Right hindlimb (tissue), 1 donor: ENCODE data around the gene MAP4K4.
A peak's percentile ranks its signal among the peaks of the same experiment; 100 is the strongest.
"Not testable (repeated sequence)": the region's sequence is repeated elsewhere in the genome, so short reads cannot be mapped to it uniquely, and the experiment has no call there.

ENCODE experiments used
- DNase-seq: peaks from one replicate; pipeline ENCODE4 v3.0.0-alpha.2; 2018

MAP4K4 gene

DNA sequence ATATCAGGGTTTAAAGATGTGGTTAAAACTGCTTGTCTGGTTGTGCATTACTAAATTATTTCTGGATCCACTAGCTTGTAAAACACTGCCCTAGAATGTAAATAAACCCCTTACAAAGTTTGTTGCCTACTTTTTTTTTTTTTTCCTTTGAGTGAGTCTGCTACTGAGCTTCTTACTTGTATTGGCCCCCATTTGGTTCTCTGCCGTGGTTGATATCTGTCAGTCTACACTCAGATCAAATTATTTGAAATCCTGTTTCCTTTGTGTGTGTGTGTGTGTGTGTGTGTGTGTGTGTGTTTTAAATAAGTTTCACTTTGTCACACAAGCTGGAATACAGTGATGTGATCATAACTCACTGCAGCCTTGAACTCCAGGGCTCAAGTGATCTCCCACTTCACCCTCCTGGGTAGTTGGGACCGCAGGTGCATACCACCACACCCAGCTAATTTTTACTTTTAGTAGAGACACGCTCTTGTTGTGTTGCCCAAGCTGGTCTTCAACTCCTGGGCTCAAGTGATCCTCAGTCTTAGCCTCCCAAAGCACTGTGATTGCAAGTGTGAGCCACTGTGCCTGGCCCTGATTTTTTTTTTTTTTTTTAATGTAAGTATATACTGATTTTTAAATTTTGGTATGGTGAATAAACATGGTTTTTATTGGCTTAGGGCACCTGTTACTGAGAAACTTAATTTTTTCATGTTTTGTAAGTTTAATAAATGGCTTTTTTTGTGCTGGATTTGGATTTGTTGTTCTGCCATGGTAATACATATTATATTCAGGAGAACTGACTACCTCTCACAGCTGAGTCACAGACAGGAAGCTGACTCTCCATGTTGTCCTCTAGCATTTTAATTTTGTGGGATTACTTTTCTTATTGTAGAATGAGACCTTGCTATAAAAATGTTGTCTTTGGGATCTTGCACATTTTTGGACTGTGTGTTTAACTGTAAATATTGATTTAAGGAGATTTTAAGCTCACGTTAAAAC lies 48.5 kb downstream of the MAP4K4 start:
- no peak for DNase-seq

- no peak for DNase-seq
Observed at GRCh38 chr2:101748000-101748399, 50.5 kb downstream of the MAP4K4 start.

DNA sequence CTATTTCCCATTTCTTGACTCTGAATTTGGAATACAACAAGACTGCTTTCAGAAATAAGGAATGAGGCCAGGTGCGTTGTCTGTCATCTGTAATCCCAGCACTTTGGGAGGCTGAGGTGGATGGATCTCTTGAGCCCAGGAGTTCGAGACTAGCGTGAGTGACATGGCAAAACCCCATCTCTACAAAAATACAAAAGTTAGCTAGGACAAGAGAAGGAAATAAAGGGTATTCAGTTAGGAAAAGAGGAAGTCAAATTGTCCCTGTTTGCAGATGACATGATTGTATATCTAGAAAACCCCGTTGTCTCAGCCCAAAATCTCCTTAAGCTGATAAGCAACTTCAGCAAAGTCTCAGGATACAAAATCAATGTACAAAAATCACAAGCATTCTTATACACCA lies 51.0 kb downstream of the MAP4K4 start:
- not testable (repeated sequence) for DNase-seq

GRCh38 chr2:101750688-101751087 lies 53.2 kb downstream of the MAP4K4 start:
- DNase-seq = no peak

- no peak for DNase-seq
Observed at GRCh38 chr2:101751276-101751815, 53.8 kb downstream of the MAP4K4 start.

- no peak for DNase-seq
Observed at GRCh38 chr2:101751875-101752619, 54.5 kb downstream of the MAP4K4 start.

- DNase-seq = no peak
Observed at GRCh38 chr2:101752716-101753616, 55.5 kb downstream of the MAP4K4 start.

DNA sequence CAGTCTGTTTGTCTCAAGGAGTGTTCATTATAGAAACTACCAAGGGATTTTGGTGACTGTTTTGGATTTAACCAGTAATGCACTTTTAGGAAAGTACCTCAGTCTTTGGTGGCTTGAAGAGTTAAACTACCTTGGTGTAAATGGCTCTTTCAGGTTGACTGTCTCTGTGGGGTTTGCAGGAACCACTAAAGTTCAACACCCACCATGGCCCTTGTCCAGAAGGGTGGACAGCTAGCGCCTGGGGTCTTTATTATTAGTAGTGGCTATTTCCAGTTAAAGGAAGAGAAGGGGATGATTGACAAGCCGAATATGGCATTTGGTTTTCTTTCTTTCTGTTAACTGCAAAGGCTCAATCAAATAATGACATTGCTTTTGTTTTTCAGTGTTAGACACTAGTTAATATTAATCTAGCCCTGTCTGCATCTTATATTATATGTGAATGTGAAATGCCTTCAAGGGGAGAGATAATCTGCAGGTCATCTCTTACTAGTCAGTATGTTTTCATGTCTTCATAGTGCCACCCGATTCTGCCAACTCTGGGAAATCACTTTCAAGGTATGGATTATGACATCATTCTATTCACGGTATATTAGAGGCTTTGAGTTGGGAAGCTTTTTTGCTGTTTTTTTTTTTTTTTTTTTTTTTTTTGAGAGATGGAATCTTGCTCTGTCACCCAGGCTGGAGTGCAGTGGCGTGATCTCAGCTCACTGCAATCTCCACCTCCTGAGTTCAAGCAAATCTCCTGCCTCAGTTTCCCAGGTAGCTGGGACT lies 56.4 kb downstream of the MAP4K4 start:
- DNase-seq = no peak

DNA sequence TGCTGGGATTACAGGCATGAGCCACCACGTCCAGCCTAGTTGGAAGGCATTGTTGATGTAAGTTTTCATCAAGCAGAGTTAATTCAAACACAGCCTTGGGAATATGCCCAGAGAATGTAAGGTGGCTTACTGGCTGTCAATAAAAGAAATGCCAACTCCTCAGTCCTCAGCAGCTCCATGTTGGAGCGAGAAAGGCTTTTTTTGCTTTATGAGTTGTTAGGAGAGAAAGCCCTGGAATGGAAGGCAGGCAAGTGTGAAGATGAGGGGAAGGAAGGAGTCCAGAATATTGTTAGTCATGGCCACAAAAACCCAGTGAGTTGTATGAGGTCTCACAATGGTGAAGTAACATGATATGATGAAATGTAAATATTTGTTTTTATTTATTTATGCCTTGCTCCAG lies 57.1 kb downstream of the MAP4K4 start:
- DNase-seq = no peak

DNA sequence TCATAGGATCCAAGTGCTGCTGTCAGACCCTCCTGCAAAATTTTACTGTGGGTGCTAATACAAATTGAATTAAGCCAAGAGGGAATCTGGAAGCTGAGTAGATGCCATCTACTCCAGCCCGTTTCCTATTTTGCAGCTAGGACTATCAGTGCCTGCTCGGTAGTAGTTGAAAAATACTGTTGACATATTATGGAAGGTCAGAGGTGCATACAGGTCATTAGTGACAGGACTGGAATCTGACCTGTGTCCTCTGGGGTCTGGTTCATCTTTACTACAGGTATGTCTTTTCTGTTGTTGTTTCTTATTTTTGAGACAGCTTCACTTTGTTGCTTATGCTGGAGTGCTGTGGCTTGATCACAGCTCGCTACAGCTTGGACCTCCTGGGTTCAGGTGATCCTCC lies 58.8 kb downstream of the MAP4K4 start:
- DNase-seq = no peak

DNA sequence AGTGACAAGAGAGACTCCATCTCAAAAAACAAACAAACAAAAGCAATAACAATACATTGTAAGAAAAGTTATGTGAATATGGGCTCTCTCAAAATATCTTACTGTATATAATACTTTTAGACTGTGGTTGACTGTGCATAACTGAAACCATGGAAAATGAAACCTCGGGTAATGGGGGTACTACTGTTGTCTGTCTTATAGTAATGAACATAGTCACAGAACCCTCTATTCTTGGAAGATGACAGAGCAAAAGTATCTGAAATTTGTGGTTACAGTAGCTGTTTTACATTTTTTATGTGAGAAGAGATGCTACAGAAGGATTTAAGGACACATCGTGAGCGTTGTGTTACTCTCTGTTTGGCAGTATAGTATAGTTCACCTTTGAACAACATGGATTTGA lies 60.5 kb downstream of the MAP4K4 start:
- no peak for DNase-seq

- no peak for DNase-seq
Observed at GRCh38 chr2:101759162-101759561, 61.7 kb downstream of the MAP4K4 start.

- DNase-seq = peak; percentile 51
Observed at GRCh38 chr2:101762451-101763171, 65.1 kb downstream of the MAP4K4 start.

GRCh38 chr2:101763496-101764333 lies 66.2 kb downstream of the MAP4K4 start:
- no peak for DNase-seq

GRCh38 chr2:101766337-101766736 lies 68.8 kb downstream of the MAP4K4 start:
- DNase-seq = no peak

- DNase-seq = no peak
Observed at GRCh38 chr2:101766871-101767739, 69.6 kb downstream of the MAP4K4 start.

DNA sequence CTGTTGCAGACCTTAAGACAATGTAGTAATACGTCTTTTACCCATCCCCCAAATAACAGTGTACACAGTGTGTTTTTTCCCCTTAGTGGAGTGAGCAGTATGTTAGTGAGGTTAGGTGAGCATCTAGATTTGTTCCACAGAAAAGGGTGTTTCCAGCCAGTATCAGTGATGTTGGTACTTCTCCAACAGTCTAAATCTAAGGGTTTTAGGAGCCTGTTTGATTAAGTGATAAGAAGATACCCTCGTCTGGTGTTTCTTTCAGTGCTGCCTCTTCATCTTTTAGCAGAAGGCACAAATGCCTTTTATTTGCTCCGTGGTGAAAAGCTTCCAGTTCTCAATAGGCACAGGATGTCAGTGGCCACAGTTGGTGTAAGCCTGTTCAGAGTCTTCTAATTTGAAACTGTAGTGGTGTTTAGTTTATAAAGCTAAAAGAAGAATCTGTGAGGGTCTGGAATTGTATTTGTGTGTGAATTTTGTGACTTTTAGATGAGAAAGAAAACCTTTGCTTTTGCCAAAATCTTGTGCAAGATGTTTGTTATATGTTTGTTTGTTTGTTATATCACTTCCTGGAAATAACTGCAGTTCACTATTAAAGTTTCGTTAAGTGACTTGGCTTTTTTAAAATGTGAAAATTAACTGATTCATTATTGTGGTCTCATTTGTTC lies 71.2 kb downstream of the MAP4K4 start:
- DNase-seq = no peak

DNA sequence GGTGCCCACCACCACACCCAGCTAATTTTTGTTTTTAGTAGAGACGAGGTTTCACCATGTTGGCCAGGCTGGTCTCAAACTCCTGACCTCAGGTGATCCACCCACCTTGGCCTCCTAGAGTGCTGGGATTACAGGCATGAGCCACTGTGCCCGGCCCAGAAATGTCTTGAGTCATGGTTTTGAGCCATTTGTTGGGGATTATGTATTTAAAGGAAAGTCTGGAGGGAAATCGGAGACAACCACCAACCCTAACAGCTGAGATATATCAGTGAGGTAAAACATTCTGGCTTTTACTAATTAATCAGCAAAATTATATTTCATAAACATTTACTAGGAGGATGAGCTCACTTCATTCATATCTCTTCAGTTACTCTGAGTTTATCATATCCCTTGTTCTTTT lies 72.2 kb downstream of the MAP4K4 start:
- not testable (repeated sequence) for DNase-seq
